Prostate gland (tissue), 2 donors: ENCODE measurements around the gene TRAF1.

Source experiments
- POLR2A ChIP-seq: fragments of 450-650 bp; IDR thresholded peaks from one replicate; pipeline ENCODE4 v1.6.1; 2016; ENCODE audit warnings: antibody characterized with exemption, mild to moderate bottlenecking
- TF ChIP-seq, protein P1 (sequence below), 4 experiments: fragments of 200-600 bp in 2 of 4; fragments of 450-650 bp in 2 of 4; sonication (generic) in 2 of 4; IDR thresholded peaks; 1 replicate in 3 of 4; 2 replicates in 1 of 4; pipeline ENCODE4 v1.5.1; 2016 to 2019; ENCODE audit warnings: antibody characterized with exemption in 4 of 4, mild to moderate bottlenecking in 2 of 4, moderate library complexity in 2 of 4

DNA sequence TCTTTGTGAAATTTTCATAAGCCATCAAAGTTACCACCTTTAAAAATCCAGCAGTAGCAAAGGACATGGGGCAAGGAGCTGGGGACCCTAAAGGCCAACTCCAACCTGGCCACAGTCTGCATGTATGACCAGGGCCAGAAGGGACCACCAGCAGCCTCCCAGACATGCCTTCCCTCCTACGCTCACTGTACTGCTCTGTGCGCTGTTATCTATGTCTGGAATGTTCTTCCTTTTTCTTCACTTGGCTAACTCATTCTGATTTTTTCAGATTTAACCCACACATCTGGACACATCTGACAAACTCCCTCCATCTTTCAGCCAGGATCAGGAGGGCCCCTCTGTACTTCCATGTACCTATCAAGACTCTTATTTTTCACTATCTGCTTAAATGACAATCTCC is 47.6 kb upstream of the TRAF1 start:
- TF ChIP-seq, protein P1, sequence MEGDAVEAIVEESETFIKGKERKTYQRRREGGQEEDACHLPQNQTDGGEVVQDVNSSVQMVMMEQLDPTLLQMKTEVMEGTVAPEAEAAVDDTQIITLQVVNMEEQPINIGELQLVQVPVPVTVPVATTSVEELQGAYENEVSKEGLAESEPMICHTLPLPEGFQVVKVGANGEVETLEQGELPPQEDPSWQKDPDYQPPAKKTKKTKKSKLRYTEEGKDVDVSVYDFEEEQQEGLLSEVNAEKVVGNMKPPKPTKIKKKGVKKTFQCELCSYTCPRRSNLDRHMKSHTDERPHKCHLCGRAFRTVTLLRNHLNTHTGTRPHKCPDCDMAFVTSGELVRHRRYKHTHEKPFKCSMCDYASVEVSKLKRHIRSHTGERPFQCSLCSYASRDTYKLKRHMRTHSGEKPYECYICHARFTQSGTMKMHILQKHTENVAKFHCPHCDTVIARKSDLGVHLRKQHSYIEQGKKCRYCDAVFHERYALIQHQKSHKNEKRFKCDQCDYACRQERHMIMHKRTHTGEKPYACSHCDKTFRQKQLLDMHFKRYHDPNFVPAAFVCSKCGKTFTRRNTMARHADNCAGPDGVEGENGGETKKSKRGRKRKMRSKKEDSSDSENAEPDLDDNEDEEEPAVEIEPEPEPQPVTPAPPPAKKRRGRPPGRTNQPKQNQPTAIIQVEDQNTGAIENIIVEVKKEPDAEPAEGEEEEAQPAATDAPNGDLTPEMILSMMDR (IDR thresholded peaks at IDR 0.05) = no peak
- no peak for TF ChIP-seq POLR2A
